Activated CD4-positive, alpha-beta T cell treated with anti-CD3 and anti-CD28 coated beads, Interleukin-2, amount 10 ng/mL, durations not matched to agents 7 days and 5 days (primary cell): ENCODE results near the gene CYP2S1. TPM values are rescaled to one million over a fixed set of nuclear protein-coding genes. Genes with fewer than 3 reads are reported as not detected.

Experiments used
- CTCF ChIA-PET: fragments of 350-600 bp; sonication (Branson Sonifier 250); formaldehyde crosslinking; loops from one replicate; lab custom pipeline; 2021; ENCODE audit warnings: antibody characterized with exemption; lab: Charles Lee
- POLR2A ChIA-PET: fragments of 350-600 bp; sonication (Branson Sonifier 250); formaldehyde crosslinking; loops from one replicate; lab custom pipeline; 2021; ENCODE audit warnings: antibody characterized with exemption; lab: Charles Lee
- DNase-seq: peaks from one replicate; pipeline ENCODE4 v3.0.0-alpha.2; 2020
- H3K27ac Mint-ChIP-seq: one replicate; pipeline ENCODE4 v1.8.0; 2021; ENCODE audit warnings: mild to moderate bottlenecking, moderate library complexity, mixed read lengths
- H3K27me3 Mint-ChIP-seq: one replicate; pipeline ENCODE4 v1.8.0; 2021; ENCODE audit warnings: mixed read lengths
- H3K36me3 Mint-ChIP-seq: one replicate; pipeline ENCODE4 v1.8.0; 2021; ENCODE audit warnings: low read depth, mixed read lengths
- H3K4me1 Mint-ChIP-seq: one replicate; pipeline ENCODE4 v1.8.0; 2021; ENCODE audit warnings: mixed read lengths
- H3K4me3 Mint-ChIP-seq: one replicate; pipeline ENCODE4 v1.8.0; 2021; ENCODE audit warnings: mild to moderate bottlenecking, moderate library complexity, mixed read lengths
- H3K9me3 Mint-ChIP-seq: one replicate; pipeline ENCODE4 v1.8.0; 2021; ENCODE audit warnings: mixed read lengths
- total RNA-seq, 2 experiments: library from RNA; stranded (reverse); gene quantifications; one replicate each; pipeline ENCODE4 v1.2.3, GENCODE V29; 2021

CYP2S1 gene
- total RNA-seq, 2 experiments from 2014 or later: 0.17 to 0.27 TPM

DNA sequence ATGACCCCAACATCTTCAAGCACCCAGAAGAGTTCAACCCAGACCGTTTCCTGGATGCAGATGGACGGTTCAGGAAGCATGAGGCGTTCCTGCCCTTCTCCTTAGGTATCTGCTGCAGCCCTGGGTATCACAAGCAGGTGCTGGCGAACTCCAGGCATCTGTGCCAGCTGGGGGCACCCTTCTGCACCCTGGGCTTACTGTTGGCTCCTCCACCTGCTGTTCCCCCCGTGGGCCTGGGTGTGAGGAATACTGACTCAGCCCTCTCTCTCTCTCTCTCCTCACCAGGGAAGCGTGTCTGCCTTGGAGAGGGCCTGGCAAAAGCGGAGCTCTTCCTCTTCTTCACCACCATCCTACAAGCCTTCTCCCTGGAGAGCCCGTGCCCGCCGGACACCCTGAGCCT lies 13.0 kb downstream of the CYP2S1 start:
- CTCF ChIA-PET: interaction anchor here (0.9 to 2.9 kb wide), 5 partner anchors 20 to 103 kb away, joined by 3 to 28 read pairs (median 3); no protein-coding TSS in a partner anchor
- DNase-seq: no peak
- no peak overlapping the region for H3K27ac Mint-ChIP-seq
- H3K4me3 Mint-ChIP-seq: no peak overlapping the region
- H3K36me3 Mint-ChIP-seq: no peaks in the 10 kb centered on the region
- POLR2A ChIA-PET: no interaction called here
- H3K4me1 Mint-ChIP-seq: peaks cover 24% of the 10 kb centered on the region
- no peaks in the 10 kb centered on the region for H3K9me3 Mint-ChIP-seq
- no peaks in the 10 kb centered on the region for H3K27me3 Mint-ChIP-seq

DNA sequence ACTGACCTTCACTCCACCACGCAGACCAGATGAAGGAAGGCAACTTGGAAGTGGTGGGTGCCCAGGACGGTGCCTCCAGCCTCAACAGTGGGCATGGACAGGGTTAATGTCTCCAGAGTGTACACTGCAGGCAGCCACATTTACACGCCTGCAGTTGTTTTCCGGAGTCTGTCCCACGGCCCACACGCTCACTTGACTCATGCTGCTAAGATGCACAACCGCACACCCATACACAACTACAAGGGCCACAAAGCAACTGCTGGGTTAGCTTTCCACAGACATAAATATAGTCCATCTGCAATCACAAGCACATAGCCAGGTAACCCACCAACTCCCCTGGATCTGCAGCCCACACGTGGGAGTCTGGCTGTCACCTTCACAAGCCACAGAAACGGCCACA lies 13.4 kb downstream of the CYP2S1 start:
- Mint-ChIP-seq H3K4me1 (peaks cover 23% of the 10 kb centered on the region), H3K36me3 (no peaks in the 10 kb centered on the region), H3K4me3 (no peak overlapping the region), H3K27ac (no peak overlapping the region), H3K27me3 (no peaks in the 10 kb centered on the region), H3K9me3 (no peaks in the 10 kb centered on the region)
- ChIA-PET POLR2A (no interaction called here), CTCF (interaction anchor here (0.9 to 1.4 kb wide), 3 partner anchors 20 to 103 kb away, joined by 3 read pairs; no protein-coding TSS in a partner anchor)
- no peak for DNase-seq

DNA sequence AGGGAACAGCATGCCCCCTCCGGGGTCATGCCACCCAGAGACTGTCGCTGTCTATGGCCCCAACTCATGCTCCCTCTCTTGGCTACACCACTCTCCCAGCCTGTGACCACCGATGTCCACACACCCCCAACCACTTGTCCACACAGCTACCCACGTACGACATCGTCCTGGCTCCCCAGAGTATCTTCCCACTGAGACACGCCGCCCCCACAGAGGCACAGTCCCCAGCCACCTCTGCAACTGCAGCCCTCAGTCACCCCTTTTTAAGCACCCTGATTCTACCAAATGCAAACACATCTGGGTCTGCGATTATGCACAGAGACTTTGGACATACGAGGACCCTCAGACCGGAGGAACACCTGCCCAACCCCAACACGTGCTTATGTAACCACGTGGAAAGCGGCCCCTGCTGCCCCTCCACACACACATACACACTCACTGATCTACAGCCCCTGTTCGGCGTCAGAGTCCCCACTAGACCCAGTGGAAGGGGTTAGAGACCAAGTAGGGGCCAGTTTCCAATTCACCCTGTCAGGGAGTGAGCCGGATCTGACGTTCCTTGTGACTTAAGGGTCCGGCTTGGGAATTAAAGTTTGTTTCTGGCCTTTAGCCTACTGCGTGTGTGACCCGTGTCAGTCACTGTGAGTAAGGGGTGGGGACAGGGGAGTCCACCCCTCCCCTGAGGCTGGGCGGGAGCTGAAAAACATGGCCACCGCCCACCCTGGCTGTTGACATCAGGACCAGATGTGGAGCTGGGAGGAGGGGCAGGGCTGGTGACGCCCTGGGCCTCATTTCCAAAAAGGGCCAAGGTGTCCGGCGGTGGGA lies 14.1 kb downstream of the CYP2S1 start:
- Mint-ChIP-seq H3K4me3 (no peak overlapping the region), H3K4me1 (peaks cover 23% of the 10 kb centered on the region), H3K9me3 (no peaks in the 10 kb centered on the region), H3K27ac (no peak overlapping the region), H3K36me3 (no peaks in the 10 kb centered on the region), H3K27me3 (no peaks in the 10 kb centered on the region)
- ChIA-PET POLR2A (no interaction called here), CTCF (interaction anchor here (0.6 to 1.4 kb wide), 5 partner anchors 11 to 217 kb away, joined by 3 to 4 read pairs (median 4); no protein-coding TSS in a partner anchor)
- DNase-seq: no peak

DNA sequence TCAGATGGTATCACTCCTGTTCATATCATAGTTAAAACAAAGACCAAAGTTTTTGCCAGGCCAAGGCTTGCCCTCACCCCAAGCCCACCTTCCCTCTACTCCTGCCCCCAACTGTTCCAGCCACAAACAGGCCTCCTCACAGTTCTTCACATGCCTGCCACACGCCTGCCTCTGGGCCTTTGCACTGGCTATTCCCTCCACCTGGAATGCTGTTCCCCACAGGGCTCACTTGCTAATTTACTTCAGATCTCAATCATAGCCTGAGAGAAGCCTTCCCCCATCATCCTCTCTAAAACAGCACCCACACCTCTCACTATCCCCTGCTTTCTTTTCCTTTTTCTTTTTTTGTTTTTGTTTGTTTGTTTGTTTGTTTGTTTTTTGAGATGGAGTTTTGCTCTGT lies 21.1 kb downstream of the CYP2S1 start:
- POLR2A ChIA-PET: no interaction called here
- H3K27me3 Mint-ChIP-seq: peaks cover 21% of the 10 kb centered on the region
- no peak for DNase-seq
- no peaks in the 10 kb centered on the region for H3K9me3 Mint-ChIP-seq
- CTCF ChIA-PET: interaction anchor here (0.6 to 1.6 kb wide), 3 partner anchors 9 to 39 kb away, joined by 3 to 5 read pairs (median 3); no protein-coding TSS in a partner anchor
- H3K4me3 Mint-ChIP-seq: no peak overlapping the region
- peaks cover 2% of the 10 kb centered on the region for H3K4me1 Mint-ChIP-seq
- peak overlapping the region; percentile 68 for H3K27ac Mint-ChIP-seq
- no peaks in the 10 kb centered on the region for H3K36me3 Mint-ChIP-seq

DNA sequence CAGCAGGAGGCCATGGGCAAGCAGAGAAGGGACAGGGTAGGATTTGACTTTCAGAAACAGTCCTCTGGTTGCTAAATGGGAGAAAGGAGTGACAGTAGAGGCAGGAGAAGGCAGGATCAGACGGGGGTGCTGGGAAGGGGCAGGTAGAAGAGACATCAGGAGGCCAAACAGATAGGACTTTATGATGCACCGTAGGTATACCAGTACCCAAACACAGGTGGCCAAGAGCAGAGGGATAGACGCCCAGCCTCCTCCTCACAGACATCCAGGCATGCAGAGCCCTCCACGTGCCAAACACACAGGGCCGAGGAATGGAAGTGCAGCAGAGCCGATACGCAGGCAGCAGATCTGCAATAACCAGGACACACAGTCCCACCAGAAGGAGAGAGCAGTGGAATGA lies 24.7 kb downstream of the CYP2S1 start:
- H3K4me1 Mint-ChIP-seq: peaks cover 2% of the 10 kb centered on the region
- peaks cover 42% of the 10 kb centered on the region for H3K27me3 Mint-ChIP-seq
- ChIA-PET POLR2A (no interaction called here), CTCF (interaction anchor here (1.0 kb wide), 1 partner anchor 45 kb away, joined by 3 read pairs; no protein-coding TSS in a partner anchor)
- no peaks in the 10 kb centered on the region for H3K9me3 Mint-ChIP-seq
- no peak for DNase-seq
- no peaks in the 10 kb centered on the region for H3K36me3 Mint-ChIP-seq
- no peak overlapping the region for H3K27ac Mint-ChIP-seq
- no peak overlapping the region for H3K4me3 Mint-ChIP-seq

DNA sequence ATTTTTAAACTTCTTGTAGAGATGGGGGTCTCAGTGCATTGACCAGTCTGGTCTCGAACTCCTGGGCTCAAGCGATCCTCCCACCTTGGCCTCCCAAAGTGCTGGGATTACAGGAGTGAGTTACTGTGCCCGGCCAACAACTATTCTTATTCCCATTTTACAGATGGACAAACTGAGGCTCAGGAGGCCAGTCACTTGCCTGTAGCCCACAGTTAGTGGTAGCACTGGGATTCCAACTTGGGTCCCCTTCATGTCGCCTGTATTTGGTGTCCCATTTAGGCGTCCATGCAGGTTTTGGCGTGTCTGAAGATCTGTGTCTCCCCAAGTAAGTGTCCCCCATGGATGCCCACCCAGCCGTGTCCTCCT lies 25.2 kb downstream of the CYP2S1 start:
- DNase-seq: no peak
- no peaks in the 10 kb centered on the region for H3K9me3 Mint-ChIP-seq
- peaks cover 5% of the 10 kb centered on the region for H3K4me1 Mint-ChIP-seq
- H3K27ac Mint-ChIP-seq: no peak overlapping the region
- CTCF ChIA-PET: interaction anchor here (1.0 to 1.5 kb wide), 3 partner anchors 10 to 37 kb away, joined by 3 to 5 read pairs (median 4); no protein-coding TSS in a partner anchor
- POLR2A ChIA-PET: no interaction called here
- H3K27me3 Mint-ChIP-seq: peaks cover 46% of the 10 kb centered on the region
- no peaks in the 10 kb centered on the region for H3K36me3 Mint-ChIP-seq
- H3K4me3 Mint-ChIP-seq: no peak overlapping the region

DNA sequence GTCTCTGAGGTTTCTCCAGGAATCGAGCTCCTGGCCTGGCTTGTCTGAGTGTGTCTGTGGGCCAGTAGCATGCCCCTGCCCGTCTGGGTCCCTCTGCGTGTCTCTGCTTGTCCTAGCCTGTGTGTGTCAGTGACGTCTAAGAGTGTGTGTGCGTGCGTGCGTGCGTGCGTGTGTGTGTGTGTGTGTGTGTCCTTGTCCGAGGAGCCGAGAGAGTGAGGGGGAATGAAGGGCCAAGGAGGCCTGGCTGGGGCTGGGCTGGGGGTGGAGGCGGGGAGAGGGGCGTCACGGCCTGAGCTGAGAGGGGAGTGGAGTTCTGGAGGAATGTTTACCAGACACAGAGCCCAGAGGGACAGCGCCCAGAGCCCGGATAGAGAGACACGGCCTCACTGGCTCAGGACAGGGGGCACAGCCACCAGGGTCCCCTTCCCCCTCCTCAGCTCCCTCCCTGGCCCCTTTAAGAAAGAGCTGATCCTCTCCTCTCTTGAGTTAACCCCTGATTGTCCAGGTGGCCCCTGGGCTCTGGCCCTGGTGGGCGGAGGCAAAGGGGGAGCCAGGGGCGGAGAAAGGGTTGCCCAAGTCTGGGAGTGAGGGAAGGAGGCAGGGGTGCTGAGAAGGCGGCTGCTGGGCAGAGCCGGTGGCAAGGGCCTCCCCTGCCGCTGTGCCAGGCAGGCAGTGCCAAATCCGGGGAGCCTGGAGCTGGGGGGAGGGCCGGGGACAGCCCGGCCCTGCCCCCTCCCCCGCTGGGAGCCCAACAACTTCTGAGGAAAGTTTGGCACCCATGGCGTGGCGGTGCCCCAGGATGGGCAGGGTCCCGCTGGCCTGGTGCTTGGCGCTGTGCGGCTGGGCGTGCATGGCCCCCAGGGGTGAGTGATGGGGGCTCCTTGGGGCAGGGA lies 25.8 kb downstream of the CYP2S1 start, which contains the start of gene AXL:
Gene AXL, plus strand, starts transcription at position 609 of the 893 bp plus-strand sequence. Its CDS starts 170 bp downstream, at position 779.
- ChIA-PET CTCF (interaction anchor here (0.6 to 1.5 kb wide), 4 partner anchors 11 to 115 kb away, joined by 3 to 5 read pairs (median 4); no protein-coding TSS in a partner anchor), POLR2A (no interaction called here)
- no peaks in the 10 kb centered on the region for H3K36me3 Mint-ChIP-seq
- DNase-seq: no peak
- no peak within 1 kb of the TSS for H3K4me3 Mint-ChIP-seq
- H3K27me3 Mint-ChIP-seq: peaks cover 46% of the 10 kb centered on the region
- H3K4me1 Mint-ChIP-seq: peaks cover 5% of the 10 kb centered on the region
- no peak within 1 kb of the TSS for H3K27ac Mint-ChIP-seq
- H3K9me3 Mint-ChIP-seq: no peaks in the 10 kb centered on the region

DNA sequence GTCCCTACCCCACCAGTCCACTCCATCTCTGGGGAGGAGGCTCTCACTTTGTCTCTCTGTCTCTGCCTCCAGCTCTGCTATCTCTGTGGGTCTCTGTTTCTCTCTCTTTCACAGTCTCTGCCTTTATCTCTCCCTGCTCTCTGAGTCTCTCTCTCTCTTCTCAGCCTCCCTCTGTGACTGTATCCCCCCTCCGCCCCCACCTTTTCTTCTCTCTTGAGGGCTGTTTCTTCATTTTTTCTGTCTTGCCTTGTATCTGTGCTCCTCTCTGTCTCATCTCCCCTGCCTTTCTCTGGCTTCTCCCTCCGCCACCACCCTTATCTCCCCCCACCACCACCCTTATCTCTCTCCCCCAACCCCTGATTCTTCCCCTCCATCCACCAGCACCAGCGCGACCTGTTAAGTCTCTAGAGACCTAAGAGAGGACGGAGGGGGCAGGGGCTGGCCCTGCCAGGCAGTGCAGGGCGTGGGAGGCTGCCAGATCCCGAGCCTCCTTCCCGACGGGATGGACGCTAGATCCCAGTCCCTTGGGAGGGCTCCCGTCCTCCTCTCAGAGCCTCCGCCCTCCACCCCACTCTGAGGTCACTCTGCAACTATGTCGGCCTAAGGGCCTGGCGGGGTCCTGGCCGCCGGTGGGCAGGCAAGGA lies 27.0 kb downstream of the CYP2S1 start:
- DNase-seq: no peak
- H3K4me3 Mint-ChIP-seq: no peak overlapping the region
- no peaks in the 10 kb centered on the region for H3K36me3 Mint-ChIP-seq
- H3K4me1 Mint-ChIP-seq: peaks cover 5% of the 10 kb centered on the region
- peaks cover 42% of the 10 kb centered on the region for H3K27me3 Mint-ChIP-seq
- no peak overlapping the region for H3K27ac Mint-ChIP-seq
- no peaks in the 10 kb centered on the region for H3K9me3 Mint-ChIP-seq
- ChIA-PET POLR2A (no interaction called here), CTCF (interaction anchor here (1.0 to 1.7 kb wide), 3 partner anchors 16 to 229 kb away, joined by 3 to 7 read pairs (median 5); no protein-coding TSS in a partner anchor)

DNA sequence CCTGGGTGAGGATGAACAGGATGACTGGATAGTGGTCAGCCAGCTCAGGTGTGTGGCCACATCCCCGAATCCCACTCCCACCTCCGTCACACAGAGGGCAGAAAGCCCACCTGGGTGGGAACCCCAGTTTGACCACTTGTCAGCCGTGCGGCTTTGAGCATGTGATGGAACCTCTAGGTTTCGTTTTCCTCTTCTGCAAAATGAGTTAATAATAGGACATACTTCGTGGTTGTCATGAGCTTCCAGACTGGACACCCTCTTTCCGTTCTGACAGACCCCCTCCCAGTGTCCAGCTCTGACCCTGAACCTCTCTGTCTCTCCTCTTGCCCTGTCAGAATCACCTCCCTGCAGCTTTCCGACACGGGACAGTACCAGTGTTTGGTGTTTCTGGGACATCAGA lies 27.8 kb downstream of the CYP2S1 start:
- ChIA-PET POLR2A (no interaction called here), CTCF (interaction anchor here (0.5 to 1.7 kb wide), 3 partner anchors 16 to 228 kb away, joined by 3 to 7 read pairs (median 4); no protein-coding TSS in a partner anchor)

DNA sequence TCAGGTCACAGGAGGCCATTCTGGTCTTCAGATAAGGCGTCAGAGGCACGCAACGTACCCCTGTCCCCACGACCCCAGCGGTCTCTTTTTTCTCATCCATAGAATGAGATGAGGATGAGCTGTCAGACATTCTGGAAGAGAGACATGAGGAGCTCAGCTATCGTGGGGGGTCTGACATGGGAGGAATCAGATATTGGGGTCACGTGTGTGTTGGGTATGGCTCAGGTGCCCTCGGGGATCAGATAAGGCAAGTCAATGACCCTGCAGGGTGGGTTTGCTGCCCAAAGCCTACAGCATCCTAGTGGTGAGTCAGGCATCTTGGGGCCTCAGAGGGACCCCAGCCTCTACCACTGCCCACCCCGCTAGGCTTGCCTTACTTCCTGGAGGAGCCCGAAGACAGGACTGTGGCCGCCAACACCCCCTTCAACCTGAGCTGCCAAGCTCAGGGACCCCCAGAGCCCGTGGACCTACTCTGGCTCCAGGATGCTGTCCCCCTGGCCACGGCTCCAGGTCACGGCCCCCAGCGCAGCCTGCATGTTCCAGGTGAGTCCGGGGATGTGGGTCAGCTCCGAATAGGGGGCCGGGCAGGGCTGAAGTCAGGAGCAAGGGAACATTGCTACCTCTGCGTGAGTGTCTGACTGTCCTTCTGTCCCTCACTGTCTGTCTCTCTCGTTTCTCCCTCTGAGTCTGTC lies 28.6 kb downstream of the CYP2S1 start:
- H3K36me3 Mint-ChIP-seq: no peaks in the 10 kb centered on the region
- ChIA-PET CTCF (interaction anchor here (1.7 kb wide), 1 partner anchor 17 kb away, joined by 7 read pairs; no protein-coding TSS in a partner anchor), POLR2A (no interaction called here)
- no peak for DNase-seq
- no peaks in the 10 kb centered on the region for H3K9me3 Mint-ChIP-seq
- H3K27me3 Mint-ChIP-seq: peaks cover 47% of the 10 kb centered on the region
- H3K27ac Mint-ChIP-seq: no peak overlapping the region
- H3K4me1 Mint-ChIP-seq: peaks cover 13% of the 10 kb centered on the region
- H3K4me3 Mint-ChIP-seq: no peak overlapping the region

More for the DNA sequence above, 27.8 kb downstream of the CYP2S1 start:
- Mint-ChIP-seq H3K27ac (no peak overlapping the region), H3K27me3 (peaks cover 47% of the 10 kb centered on the region), H3K9me3 (no peaks in the 10 kb centered on the region), H3K4me3 (no peak overlapping the region), H3K36me3 (no peaks in the 10 kb centered on the region), H3K4me1 (peaks cover 10% of the 10 kb centered on the region)
- no peak for DNase-seq

DNA sequence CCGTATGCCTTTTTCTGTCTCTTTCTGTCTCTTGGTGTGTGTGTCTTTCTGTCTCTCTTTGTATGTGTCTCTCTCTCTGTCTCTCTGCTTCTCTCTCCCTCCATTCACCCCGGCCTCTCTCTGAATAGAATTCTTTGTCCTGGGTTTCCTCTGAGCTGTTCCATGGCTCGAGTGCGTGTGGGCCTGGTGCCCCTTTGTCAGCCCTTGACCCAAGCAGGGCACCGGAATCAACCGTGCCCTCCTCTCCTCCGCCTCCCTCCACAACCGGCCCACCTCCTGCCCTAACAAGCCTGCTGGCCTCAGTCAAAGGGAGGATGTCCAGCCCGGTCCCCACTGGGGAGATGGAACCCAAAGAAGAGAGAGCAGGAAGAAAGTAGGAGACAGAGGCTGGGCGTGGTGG lies 29.2 kb downstream of the CYP2S1 start:
- CTCF ChIA-PET: interaction anchor here (0.6 kb wide), 1 partner anchor 18 kb away, joined by 4 read pairs; no protein-coding TSS in a partner anchor
- no peak for DNase-seq
- Mint-ChIP-seq H3K9me3 (no peaks in the 10 kb centered on the region), H3K4me1 (peaks cover 19% of the 10 kb centered on the region), H3K27ac (no peak overlapping the region), H3K4me3 (no peak overlapping the region), H3K27me3 (peaks cover 41% of the 10 kb centered on the region), H3K36me3 (no peaks in the 10 kb centered on the region)
- POLR2A ChIA-PET: no interaction called here
